H9 (cell line): ENCODE measurements around the gene WARS2. TPM values are rescaled to one million over a fixed set of nuclear protein-coding genes. Genes with fewer than 3 reads are reported as not detected.

ENCODE experiments used
- DNase-seq: peaks from one replicate; pipeline ENCODE4 v3.0.0-alpha.2; 2017
- H2AFZ ChIP-seq: one replicate; pipeline ENCODE4 v1.6.1; 2013; ENCODE audit warnings: mild to moderate bottlenecking, low read length, control low read depth, moderate library complexity
- H2AK5ac ChIP-seq: 2 replicates; pipeline ENCODE4 v1.6.1; 2013; ENCODE audit warnings: low read length, control low read depth, mixed read lengths; ENCODE audit not compliant: insufficient read length
- H2BK120ac ChIP-seq: one replicate; pipeline ENCODE4 v1.6.1; 2013; ENCODE audit warnings: low read depth, mild to moderate bottlenecking, low read length, control low read depth, inconsistent platforms; ENCODE audit not compliant: poor library complexity, severe bottlenecking
- H2BK12ac ChIP-seq: 2 replicates; pipeline ENCODE4 v1.6.1; 2013; ENCODE audit warnings: low read length, control low read depth, mixed read lengths, low read depth; ENCODE audit not compliant: insufficient read length
- H2BK15ac ChIP-seq: 2 replicates; pipeline ENCODE4 v1.6.1; 2013; ENCODE audit warnings: low read depth, low read length, control low read depth
- H2BK20ac ChIP-seq: one replicate; pipeline ENCODE4 v1.6.1; 2013; ENCODE audit warnings: low read depth, mild to moderate bottlenecking, low read length, control low read depth, inconsistent platforms; ENCODE audit not compliant: poor library complexity, severe bottlenecking
- H2BK5ac ChIP-seq: 2 replicates; pipeline ENCODE4 v1.6.1; 2013; ENCODE audit warnings: low read length, control low read depth, mixed read lengths; ENCODE audit not compliant: insufficient read length
- H3K14ac ChIP-seq: 2 replicates; pipeline ENCODE4 v1.6.1; 2013; ENCODE audit warnings: low read length, control low read depth; ENCODE audit not compliant: insufficient read depth
- H3K18ac ChIP-seq: 2 replicates; pipeline ENCODE4 v1.6.1; 2013; ENCODE audit warnings: low read depth, mild to moderate bottlenecking, mixed read lengths, low read length, control low read depth; ENCODE audit not compliant: insufficient read length
- H3K23ac ChIP-seq: 2 replicates; pipeline ENCODE4 v1.6.1; 2013; ENCODE audit warnings: low read length, control low read depth, mixed read lengths, low read depth; ENCODE audit not compliant: insufficient read length
- H3K23me2 ChIP-seq: 2 replicates; pipeline ENCODE4 v1.6.1; 2013; ENCODE audit warnings: low read depth, mild to moderate bottlenecking, mixed read lengths, low read length, control low read depth; ENCODE audit not compliant: insufficient read length, poor library complexity, severe bottlenecking
- H3K27ac ChIP-seq: 2 replicates; pipeline ENCODE4 v1.5.1; 2013; ENCODE audit warnings: low read length, control low read depth, mixed read lengths, low read depth; ENCODE audit not compliant: insufficient read length
- H3K27me3 ChIP-seq: 2 replicates; pipeline ENCODE4 v1.6.1; 2013; ENCODE audit warnings: low read length, control low read depth, inconsistent platforms; ENCODE audit not compliant: insufficient read depth
- H3K4ac ChIP-seq: 2 replicates; pipeline ENCODE4 v1.6.1; 2013; ENCODE audit warnings: low read depth, mild to moderate bottlenecking, control low read depth, inconsistent platforms, low read length, moderate library complexity
- H3K4me1 ChIP-seq: 2 replicates; pipeline ENCODE4 v1.6.1; 2013; ENCODE audit warnings: low read length, control low read depth, inconsistent platforms; ENCODE audit not compliant: insufficient read depth
- H3K4me2 ChIP-seq: 2 replicates; pipeline ENCODE4 v1.6.1; 2013; ENCODE audit warnings: low read length, control low read depth, mixed read lengths; ENCODE audit not compliant: insufficient read length, insufficient read depth
- H3K56ac ChIP-seq: 2 replicates; pipeline ENCODE4 v1.6.1; 2013; ENCODE audit warnings: low read depth, mild to moderate bottlenecking, mixed read lengths, low read length, control low read depth; ENCODE audit not compliant: insufficient read length
- H3K79me1 ChIP-seq: 2 replicates; pipeline ENCODE4 v1.6.1; 2013; ENCODE audit warnings: low read depth, mild to moderate bottlenecking, moderate library complexity, low read length, control low read depth, inconsistent platforms; ENCODE audit not compliant: insufficient read depth, poor library complexity, severe bottlenecking
- H3K79me2 ChIP-seq: 2 replicates; pipeline ENCODE4 v1.6.1; 2013; ENCODE audit warnings: low read length, control low read depth, inconsistent platforms; ENCODE audit not compliant: insufficient read depth
- H3K9ac ChIP-seq: 2 replicates; pipeline ENCODE4 v1.6.1; 2013; ENCODE audit warnings: low read length, control low read depth, mixed read lengths; ENCODE audit not compliant: insufficient read length; ENCODE audit errors: extremely low read depth
- H3K9me3 ChIP-seq: one replicate; pipeline ENCODE4 v1.6.1; 2013; ENCODE audit warnings: low read depth, low read length, inconsistent platforms; ENCODE audit not compliant: control insufficient read depth
- H3T11ph ChIP-seq: one replicate; pipeline ENCODE4 v1.6.1; 2013; ENCODE audit warnings: mild to moderate bottlenecking, low read length, control low read depth, inconsistent platforms
- H4K20me1 ChIP-seq: one replicate; pipeline ENCODE4 v1.6.1; 2013; ENCODE audit not compliant: control insufficient read depth, insufficient read length, insufficient read depth
- H4K5ac ChIP-seq: 2 replicates; pipeline ENCODE4 v1.6.1; 2013; ENCODE audit warnings: low read depth, mild to moderate bottlenecking, mixed read lengths, low read length, control low read depth; ENCODE audit not compliant: insufficient read length
- H4K8ac ChIP-seq: replicated peaks from 2 replicates; pipeline ENCODE4 v1.6.1; 2013; ENCODE audit warnings: low read length, control low read depth, mixed read lengths, low read depth; ENCODE audit not compliant: insufficient read length
- H4K91ac ChIP-seq: 2 replicates; pipeline ENCODE4 v1.6.1; 2013; ENCODE audit warnings: low read depth, mild to moderate bottlenecking, moderate library complexity, mixed read lengths, low read length, control low read depth; ENCODE audit not compliant: insufficient read length
- H3K27ac Mint-ChIP-seq, 3 experiments: 2 replicates in 2 of 3; 3 replicates in 1 of 3; pipeline ENCODE4 v1.8.0; 2020 to 2021; ENCODE audit warnings: mixed read lengths in 3 of 3, mild to moderate bottlenecking in 1 of 3, moderate library complexity in 1 of 3
- H3K27me3 Mint-ChIP-seq: 2 replicates; pipeline ENCODE4 v1.8.0; 2021; ENCODE audit warnings: low read depth, mild to moderate bottlenecking, moderate library complexity, mixed read lengths
- H3K36me3 Mint-ChIP-seq, 3 experiments: 2 replicates in 2 of 3; 3 replicates in 1 of 3; pipeline ENCODE4 v1.8.0; 2020 to 2021; ENCODE audit warnings: low read depth in 3 of 3, mixed read lengths in 3 of 3; ENCODE audit not compliant: insufficient read depth in 1 of 3
- H3K4me1 Mint-ChIP-seq, 2 experiments: 2 replicates each; pipeline ENCODE4 v1.8.0; 2020; ENCODE audit warnings: mixed read lengths in 2 of 2
- H3K4me3 Mint-ChIP-seq, 2 experiments: 2 replicates in 1 of 2; 3 replicates in 1 of 2; pipeline ENCODE4 v1.8.0; 2020 to 2021; ENCODE audit warnings: mild to moderate bottlenecking in 2 of 2, mixed read lengths in 2 of 2, moderate library complexity in 1 of 2
- H3K9me3 Mint-ChIP-seq, 2 experiments: 2 replicates in 1 of 2; 3 replicates in 1 of 2; pipeline ENCODE4 v1.8.0; 2020; ENCODE audit warnings: mild to moderate bottlenecking in 2 of 2, mixed read lengths in 2 of 2, moderate library complexity in 1 of 2
- CTCF ChIP-seq: fragments of 200-600 bp; sonication (generic); conservative IDR thresholded peaks from 3 replicates; pipeline ENCODE4 v1.8.0; 2021; ENCODE audit warnings: antibody characterized with exemption, mild to moderate bottlenecking
- WGBS: extraction: QIAGEN DNeasy Blood & Tissue Kit; methylation state at CpG from one replicate; pipeline ENCODE4 v1.1.7; 2013; ENCODE audit warnings: missing lambda C conversion rate, low lambda C conversion rate, mixed read lengths; ENCODE audit not compliant: insufficient read length; ENCODE audit errors: extremely low coverage; 5-methylcytosine and 5-hydroxymethylcytosine counted together
- total RNA-seq: library from RNA; stranded (reverse); gene quantifications from 2 replicates; pipeline ENCODE4 v1.2.1, GENCODE V29; 2021

WARS2 gene
- total RNA-seq, 1 experiment from 2014 or later: 9.7 TPM

GRCh38 chr1:119003413-119004128 is 136.9 kb downstream of the WARS2 start:
- Mint-ChIP-seq H3K27me3 (peaks cover 100% of the 10 kb centered on the region), H3K4me3 (no peak overlapping the region), H3K36me3 (no peaks in the 10 kb centered on the region), H3K4me1 (peaks cover 32 to 46% of the 10 kb centered on the region in 2 experiments), H3K9me3 (peaks cover 0 to 2% of the 10 kb centered on the region in 2 experiments; a peak in 2 of 5 replicates), H3K27ac (no peak overlapping the region)
- H3K14ac ChIP-seq: no peak overlapping the region
- peaks cover 94% of the 10 kb centered on the region for H3K27me3 ChIP-seq
- H3K4ac ChIP-seq: no peak overlapping the region
- no peak overlapping the region for H3K56ac ChIP-seq
- peaks cover 7% of the 10 kb centered on the region for H3K23me2 ChIP-seq
- no peak overlapping the region for H3T11ph ChIP-seq
- H2AFZ ChIP-seq: no peak overlapping the region
- TF ChIP-seq CTCF: peak; percentile 45; the same call in 2 of the 3 replicates
- peaks cover 4% of the 10 kb centered on the region; the same call in 1 of the 2 replicates for H3K4me1 ChIP-seq
- H2BK5ac ChIP-seq: no peak overlapping the region
- no peak overlapping the region for H2BK120ac ChIP-seq
- no peak overlapping the region for H3K23ac ChIP-seq
- no peaks in the 10 kb centered on the region for H3K79me2 ChIP-seq
- H4K91ac ChIP-seq: no peak overlapping the region
- no peak for DNase-seq
- no peaks in the 10 kb centered on the region for H3K9me3 ChIP-seq
- H3K18ac ChIP-seq: no peak overlapping the region
- H3K4me2 ChIP-seq: no peak overlapping the region
- no peak overlapping the region for H2BK15ac ChIP-seq
- WGBS: no CpG with 5 or more reads among the region's 14 CpGs
- no peaks in the 10 kb centered on the region for H3K79me1 ChIP-seq
- H4K8ac ChIP-seq: no peak overlapping the region
- no peak overlapping the region for H2BK20ac ChIP-seq
- H2AK5ac ChIP-seq: no peak overlapping the region
- no peak overlapping the region for H3K27ac ChIP-seq
- H2BK12ac ChIP-seq: no peak overlapping the region
- no peaks in the 10 kb centered on the region for H4K20me1 ChIP-seq
- H4K5ac ChIP-seq: no peak overlapping the region
- H3K9ac ChIP-seq: no peak overlapping the region
